BE2C (cell line): ENCODE data around the gene ASCC1.
"Not testable (repeated sequence)": the region's sequence is repeated elsewhere in the genome, so short reads cannot be mapped to it uniquely, and the experiment has no call there.

Experiments used
- DNase-seq: peaks from one replicate; pipeline ENCODE4 v3.0.0-alpha.2; 2020
- H3K27me3 ChIP-seq: fragments of 250-450 bp; sonication (Bioruptor Pico); 2 replicates; pipeline ENCODE4 v1.5.1; 2020; ENCODE audit warnings: mild to moderate bottlenecking
- H3K36me3 ChIP-seq: fragments of 250-450 bp; sonication (Bioruptor Pico); 2 replicates; pipeline ENCODE4 v1.5.1; 2020; ENCODE audit warnings: mild to moderate bottlenecking
- H3K4me1 ChIP-seq: fragments of 250-450 bp; sonication (Bioruptor Pico); 2 replicates; pipeline ENCODE4 v1.5.1; 2020
- H3K4me3 ChIP-seq: 2 replicates; pipeline ENCODE4 v1.5.1; 2011; ENCODE audit warnings: low read depth, low read length
- H3K9me3 ChIP-seq: fragments of 250-450 bp; sonication (Bioruptor Pico); 2 replicates; pipeline ENCODE4 v1.5.1; 2020
- CTCF ChIP-seq: IDR thresholded peaks from 2 replicates; pipeline ENCODE4 v1.5.1; 2012; ENCODE audit warnings: mild to moderate bottlenecking, low read depth, low read length

Gene ASCC1

GRCh38 chr10:72116372-72116771 lies 99.7 kb downstream of the ASCC1 start:
- TF ChIP-seq CTCF, result no peak
- H3K4me3 ChIP-seq, result no peak overlapping the region
- H3K36me3 ChIP-seq, result no peaks in the 10 kb centered on the region
- no peaks in the 10 kb centered on the region for H3K27me3 ChIP-seq
- no peak for DNase-seq
- no peaks in the 10 kb centered on the region for H3K4me1 ChIP-seq
- no peaks in the 10 kb centered on the region; the same call in 1 of the 2 replicates for H3K9me3 ChIP-seq

GRCh38 chr10:72114706-72115450 lies 101.2 kb downstream of the ASCC1 start:
- Histone ChIP-seq H3K27me3 (no peaks in the 10 kb centered on the region), H3K4me3 (no peak overlapping the region), H3K36me3 (no peaks in the 10 kb centered on the region), H3K4me1 (no peaks in the 10 kb centered on the region), H3K9me3 (no peaks in the 10 kb centered on the region; the same call in 1 of the 2 replicates)
- DNase-seq, result no peak
- no peak for TF ChIP-seq CTCF

DNA sequence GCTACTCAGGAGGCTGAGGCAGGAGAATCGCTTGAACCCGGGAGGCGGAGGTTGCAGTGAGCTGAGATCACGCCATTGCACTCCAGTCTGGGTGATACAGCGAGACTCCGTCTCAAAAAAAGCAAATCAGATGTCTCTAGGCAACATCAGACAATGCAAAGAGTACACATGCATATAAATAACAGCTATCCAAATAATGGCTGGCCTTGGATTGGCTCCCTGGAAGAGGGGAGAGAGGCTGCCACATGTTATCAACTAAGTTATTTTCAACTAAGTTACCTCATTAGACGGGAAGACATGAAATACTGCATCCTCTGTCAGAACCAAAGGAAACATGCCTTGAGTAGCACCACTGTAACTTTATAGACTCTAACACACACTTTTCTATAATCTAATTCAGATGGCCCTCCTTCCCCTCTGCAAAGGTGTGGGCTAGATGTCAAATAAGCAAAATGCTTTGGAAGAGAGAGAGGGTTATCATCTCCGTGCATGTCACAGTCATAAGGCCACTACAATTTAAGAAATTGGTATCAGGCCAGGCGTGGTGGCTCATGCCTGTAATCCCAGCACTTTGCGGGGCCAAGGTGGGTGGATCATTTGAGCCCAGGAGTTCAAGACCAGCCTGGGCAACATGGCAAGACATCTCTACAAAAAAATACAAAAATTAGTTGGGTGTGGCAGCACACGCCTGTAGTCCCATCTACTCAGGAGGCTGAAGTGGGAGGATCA lies 105.2 kb downstream of the ASCC1 start:
- H3K4me3 ChIP-seq, result no peak overlapping the region
- H3K9me3 ChIP-seq, result no peaks in the 10 kb centered on the region
- DNase-seq, result no peak
- peaks cover 3% of the 10 kb centered on the region; the same call in 1 of the 2 replicates for H3K4me1 ChIP-seq
- H3K36me3 ChIP-seq, result no peaks in the 10 kb centered on the region
- no peak for TF ChIP-seq CTCF
- no peaks in the 10 kb centered on the region for H3K27me3 ChIP-seq

- Histone ChIP-seq H3K36me3 (no peaks in the 10 kb centered on the region), H3K4me1 (peaks cover 3% of the 10 kb centered on the region; the same call in 1 of the 2 replicates), H3K27me3 (no peaks in the 10 kb centered on the region), H3K9me3 (no peaks in the 10 kb centered on the region), H3K4me3 (no peak overlapping the region)
- no peak for TF ChIP-seq CTCF
- DNase-seq, result no peak
These were observed 106.4 kb downstream of the ASCC1 start for GRCh38 chr10:72109636-72110157.

DNA sequence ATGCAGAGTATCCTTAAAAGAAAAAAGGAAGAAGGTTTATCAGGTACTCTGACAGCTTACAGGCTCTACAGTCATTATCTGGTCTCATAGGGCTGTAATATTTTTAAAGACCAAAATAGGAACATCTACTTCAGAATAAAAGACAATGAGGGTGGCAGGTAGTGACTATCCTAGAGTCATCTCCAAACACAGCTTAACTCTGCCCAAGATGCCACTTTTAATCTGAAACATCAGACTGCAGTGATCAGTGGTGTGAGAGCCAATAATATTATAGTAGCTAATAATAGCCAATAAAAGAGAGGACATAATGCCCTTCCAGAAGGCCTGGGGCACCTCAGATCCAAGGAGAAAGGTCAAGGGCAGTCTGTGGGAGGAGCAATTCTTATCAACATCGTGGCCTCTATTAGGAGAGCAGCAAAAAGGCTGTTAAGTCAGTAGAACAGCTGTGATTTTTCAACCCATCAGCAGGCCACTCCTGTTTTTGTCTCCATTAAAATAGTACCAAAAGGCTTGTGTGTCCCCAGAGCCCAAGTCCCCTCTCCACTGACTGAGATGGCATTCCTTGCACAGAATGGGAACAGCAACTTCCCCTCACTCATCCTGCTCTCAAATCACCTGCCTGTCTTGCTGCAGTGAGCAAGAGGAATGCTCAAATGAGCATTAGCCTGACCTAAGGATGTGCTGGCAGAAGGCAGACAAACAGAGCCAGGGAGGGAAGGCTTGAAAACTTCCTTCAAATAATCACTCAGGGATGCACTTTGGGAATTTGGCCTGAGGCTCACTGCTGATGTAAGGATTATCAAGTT lies 107.0 kb downstream of the ASCC1 start:
- no peak for TF ChIP-seq CTCF
- Histone ChIP-seq H3K36me3 (no peaks in the 10 kb centered on the region), H3K27me3 (no peaks in the 10 kb centered on the region), H3K4me1 (peaks cover 3% of the 10 kb centered on the region; the same call in 1 of the 2 replicates), H3K9me3 (no peaks in the 10 kb centered on the region), H3K4me3 (no peak overlapping the region)
- no peak for DNase-seq

DNA sequence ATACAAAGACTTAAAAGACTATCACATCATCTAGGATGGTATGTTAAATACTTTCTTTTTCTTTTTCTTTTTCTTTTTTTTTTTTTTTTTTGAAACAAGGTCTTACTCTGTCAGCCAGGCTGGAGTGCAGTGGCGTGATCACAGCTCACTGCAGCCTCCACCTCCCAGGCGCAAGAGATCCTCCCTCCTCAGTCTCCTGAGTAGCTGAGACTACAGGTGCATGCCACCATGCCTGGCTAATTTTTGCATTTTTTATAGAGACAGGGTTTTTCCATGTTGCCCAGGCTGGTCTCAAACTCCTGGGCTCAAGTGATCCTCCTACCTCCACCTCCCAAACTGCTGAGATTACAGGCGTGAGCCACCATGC lies 108.1 kb downstream of the ASCC1 start:
- DNase-seq, H3K4me3 ChIP-seq, H3K36me3 ChIP-seq, H3K27me3 ChIP-seq, H3K4me1 ChIP-seq, H3K9me3 ChIP-seq: not testable (repeated sequence)
